Fibroblast of skin of back (primary cell): Measurements from ENCODE around the gene GPC5.

Source experiments
- DNase-seq: peaks from one replicate; pipeline ENCODE4 v3.0.0-alpha.2; 2013

Gene GPC5

GRCh38 chr13:91595677-91596076 is 197.3 kb downstream of the GPC5 start:
- no peak for DNase-seq

GRCh38 chr13:91596842-91597241 is 198.4 kb downstream of the GPC5 start:
- no peak for DNase-seq

- DNase-seq, result no peak
Measured at GRCh38 chr13:91598655-91599054, 200.2 kb downstream of the GPC5 start.

GRCh38 chr13:91601273-91601672 is 202.9 kb downstream of the GPC5 start:
- no peak for DNase-seq

- no peak for DNase-seq
Measured at GRCh38 chr13:91601807-91602206, 203.4 kb downstream of the GPC5 start.

- no peak for DNase-seq
Measured at GRCh38 chr13:91609353-91609752, 210.9 kb downstream of the GPC5 start.

- DNase-seq, result no peak
Measured at GRCh38 chr13:91618315-91618714, 219.9 kb downstream of the GPC5 start.

GRCh38 chr13:91620670-91621141 is 222.3 kb downstream of the GPC5 start:
- DNase-seq, result no peak

- DNase-seq, result no peak
Measured at GRCh38 chr13:91621161-91621560, 222.7 kb downstream of the GPC5 start.

- DNase-seq, result no peak
Measured at GRCh38 chr13:91621963-91622362, 223.5 kb downstream of the GPC5 start.

GRCh38 chr13:91622778-91623550 is 224.5 kb downstream of the GPC5 start:
- no peak for DNase-seq

- no peak for DNase-seq
Measured at GRCh38 chr13:91627952-91628739, 229.7 kb downstream of the GPC5 start.

GRCh38 chr13:91630946-91631345 is 232.5 kb downstream of the GPC5 start:
- DNase-seq, result no peak

GRCh38 chr13:91632086-91632485 is 233.7 kb downstream of the GPC5 start:
- DNase-seq, result peak; percentile 75

GRCh38 chr13:91639330-91639729 is 240.9 kb downstream of the GPC5 start:
- DNase-seq, result peak; percentile 3

- no peak for DNase-seq
Measured at GRCh38 chr13:91643394-91643793, 245.0 kb downstream of the GPC5 start.

- DNase-seq, result no peak
Measured at GRCh38 chr13:91644806-91645205, 246.4 kb downstream of the GPC5 start.

GRCh38 chr13:91647361-91647990 is 249.1 kb downstream of the GPC5 start:
- DNase-seq, result peak; percentile 56

- DNase-seq, result no peak
Measured at GRCh38 chr13:91648012-91648411, 249.6 kb downstream of the GPC5 start.

- no peak for DNase-seq
Measured at GRCh38 chr13:91649456-91649855, 251.0 kb downstream of the GPC5 start.

- DNase-seq, result peak; percentile 12
Measured at GRCh38 chr13:91652404-91653301, 254.2 kb downstream of the GPC5 start.

GRCh38 chr13:91655731-91656130 is 257.3 kb downstream of the GPC5 start:
- DNase-seq, result no peak
